Putamen (tissue), 1 donor: ENCODE results near the gene WWOX.

Experiments
- DNase-seq: peaks from one replicate; pipeline ENCODE4 v3.0.0-alpha.2; 2016; ENCODE audit warnings: low spot score

WWOX gene

DNA sequence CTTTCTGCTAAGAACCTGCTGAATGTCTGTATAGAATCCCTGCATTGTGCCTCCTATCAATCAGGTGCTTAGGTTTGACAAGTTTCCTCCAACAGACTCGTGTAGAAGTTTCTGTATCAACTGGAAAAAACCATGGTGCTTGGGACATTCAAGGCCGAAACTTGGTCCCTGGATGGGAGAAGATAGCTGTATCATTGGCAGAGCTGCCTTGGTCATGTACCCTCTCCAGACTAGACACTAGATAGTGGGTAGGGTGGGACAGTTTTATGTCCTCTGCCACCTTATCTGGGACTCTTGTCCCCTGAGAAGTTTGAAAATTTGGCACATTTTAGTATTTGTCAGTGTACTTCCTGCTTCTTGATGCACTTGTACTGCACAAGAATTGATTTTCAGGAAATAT is 520.8 kb downstream of the WWOX start:
- no peak for DNase-seq

GRCh38 chr16:78623796-78624195 is 524.3 kb downstream of the WWOX start:
- no peak for DNase-seq

- no peak for DNase-seq
These were observed 524.9 kb downstream of the WWOX start for GRCh38 chr16:78624366-78624765.

GRCh38 chr16:78628461-78629045 is 529.1 kb downstream of the WWOX start:
- no peak for DNase-seq

DNA sequence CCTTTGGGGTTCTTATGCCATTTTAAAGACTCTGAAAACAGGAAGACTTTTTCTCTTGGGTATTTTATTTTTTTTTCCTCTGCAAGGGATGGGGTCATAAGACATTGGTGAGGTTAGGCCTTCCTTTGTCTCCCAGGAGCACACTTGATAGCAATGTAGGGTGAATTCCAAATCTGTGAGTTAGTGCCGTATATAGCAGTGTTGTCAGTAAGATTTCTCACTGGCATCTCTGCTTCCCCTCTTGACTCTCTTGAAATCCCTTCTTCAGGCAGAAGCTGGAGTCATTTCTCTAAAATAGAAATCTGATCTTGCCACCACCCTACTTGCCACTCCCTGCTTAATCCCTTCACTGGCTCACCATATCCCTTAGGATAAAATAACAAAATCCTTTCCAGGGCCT is 529.7 kb downstream of the WWOX start:
- DNase-seq: no peak

- DNase-seq: no peak
These were observed 530.6 kb downstream of the WWOX start for GRCh38 chr16:78630102-78630501.

DNA sequence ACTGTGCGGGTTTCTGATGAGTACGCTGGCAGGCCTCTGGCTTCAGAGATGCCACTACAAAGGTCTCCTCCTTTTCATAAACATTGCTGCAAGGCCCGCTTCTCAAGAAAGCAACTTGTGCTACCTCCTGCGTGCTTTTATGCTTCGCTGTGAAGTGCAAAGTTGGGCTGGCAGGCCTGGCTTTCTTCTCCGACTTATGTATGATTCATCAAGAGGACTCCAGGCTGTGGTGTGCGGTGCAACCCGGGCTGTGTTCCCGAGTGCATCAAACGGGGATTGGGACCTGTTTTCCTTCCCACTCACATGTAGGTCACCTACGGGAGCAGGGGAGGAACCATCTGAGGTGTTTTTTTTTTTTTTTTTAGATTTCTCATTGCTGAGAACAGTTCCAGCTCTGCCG is 534.1 kb downstream of the WWOX start:
- DNase-seq: no peak

- no peak for DNase-seq
These were observed 536.4 kb downstream of the WWOX start for GRCh38 chr16:78635807-78636206.

DNA sequence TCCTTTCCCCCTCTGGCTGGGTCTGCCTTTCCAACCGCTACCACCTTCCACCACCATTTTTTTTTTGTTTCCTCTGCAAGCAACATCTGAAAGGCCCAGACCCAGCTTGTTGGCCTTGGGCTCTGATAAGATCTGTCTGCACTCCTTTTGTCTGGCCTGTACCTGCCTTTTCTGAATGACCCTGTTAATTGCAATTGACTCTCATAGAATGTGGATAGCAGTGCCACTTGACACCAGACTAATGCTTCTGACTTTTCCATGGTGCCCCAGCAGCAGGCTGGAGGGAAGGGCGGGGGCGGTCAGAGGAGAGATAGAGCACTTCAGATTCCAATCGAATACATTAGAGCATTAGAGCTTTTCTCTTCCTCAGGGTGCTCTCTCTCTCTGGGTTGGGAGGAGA is 538.9 kb downstream of the WWOX start:
- DNase-seq: no peak

GRCh38 chr16:78639775-78640174 is 540.3 kb downstream of the WWOX start:
- no peak for DNase-seq

- no peak for DNase-seq
These were observed 541.4 kb downstream of the WWOX start for GRCh38 chr16:78640886-78641285.

GRCh38 chr16:78641433-78641832 is 542.0 kb downstream of the WWOX start:
- no peak for DNase-seq

GRCh38 chr16:78642621-78643285 is 543.3 kb downstream of the WWOX start:
- no peak for DNase-seq

DNA sequence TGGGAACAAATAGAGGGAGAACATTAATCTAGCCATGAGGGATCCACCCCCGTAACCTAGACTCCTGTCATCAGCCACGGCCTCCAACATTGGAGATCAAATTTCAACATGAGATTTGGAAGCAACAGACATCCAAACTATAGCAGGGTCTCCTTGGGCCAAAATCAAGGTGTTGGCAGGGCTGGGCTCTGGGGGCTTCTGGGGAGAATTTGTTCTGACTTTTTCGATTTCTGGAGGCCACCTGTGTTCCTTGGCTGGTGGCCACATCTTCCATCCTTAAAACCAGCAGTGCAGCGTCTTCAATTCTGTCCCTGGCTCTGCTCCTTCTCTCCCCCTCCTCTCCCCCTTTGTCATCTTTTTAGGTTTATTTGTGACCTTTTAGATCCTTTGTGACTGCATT is 546.2 kb downstream of the WWOX start:
- DNase-seq: no peak

DNA sequence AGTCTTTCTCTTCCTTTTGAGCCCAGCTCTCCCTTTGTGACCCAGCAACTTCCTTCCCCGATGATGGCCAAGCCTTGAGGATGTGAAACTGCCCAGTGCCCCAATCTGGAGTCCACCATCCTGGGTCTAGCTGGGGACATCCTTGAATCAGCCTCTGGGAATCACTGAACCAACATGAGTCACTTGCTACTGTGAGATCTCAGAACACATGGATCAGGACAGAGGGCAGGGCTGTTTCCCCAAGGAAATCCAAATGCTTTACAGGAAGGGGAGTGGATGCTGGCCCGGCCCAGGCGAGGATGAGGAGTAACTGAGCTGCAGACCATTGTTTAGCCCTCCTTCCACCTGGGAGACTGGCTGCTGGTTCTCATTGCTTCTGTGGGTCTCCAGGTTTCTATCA is 547.6 kb downstream of the WWOX start:
- DNase-seq: no peak

GRCh38 chr16:78647491-78647890 is 548.0 kb downstream of the WWOX start:
- DNase-seq: no peak

GRCh38 chr16:78648517-78648916 is 549.1 kb downstream of the WWOX start:
- DNase-seq: peak; percentile 19

- DNase-seq: no peak
These were observed 551.1 kb downstream of the WWOX start for GRCh38 chr16:78650339-78651074.

- DNase-seq: no peak
These were observed 555.5 kb downstream of the WWOX start for GRCh38 chr16:78654929-78655328.

DNA sequence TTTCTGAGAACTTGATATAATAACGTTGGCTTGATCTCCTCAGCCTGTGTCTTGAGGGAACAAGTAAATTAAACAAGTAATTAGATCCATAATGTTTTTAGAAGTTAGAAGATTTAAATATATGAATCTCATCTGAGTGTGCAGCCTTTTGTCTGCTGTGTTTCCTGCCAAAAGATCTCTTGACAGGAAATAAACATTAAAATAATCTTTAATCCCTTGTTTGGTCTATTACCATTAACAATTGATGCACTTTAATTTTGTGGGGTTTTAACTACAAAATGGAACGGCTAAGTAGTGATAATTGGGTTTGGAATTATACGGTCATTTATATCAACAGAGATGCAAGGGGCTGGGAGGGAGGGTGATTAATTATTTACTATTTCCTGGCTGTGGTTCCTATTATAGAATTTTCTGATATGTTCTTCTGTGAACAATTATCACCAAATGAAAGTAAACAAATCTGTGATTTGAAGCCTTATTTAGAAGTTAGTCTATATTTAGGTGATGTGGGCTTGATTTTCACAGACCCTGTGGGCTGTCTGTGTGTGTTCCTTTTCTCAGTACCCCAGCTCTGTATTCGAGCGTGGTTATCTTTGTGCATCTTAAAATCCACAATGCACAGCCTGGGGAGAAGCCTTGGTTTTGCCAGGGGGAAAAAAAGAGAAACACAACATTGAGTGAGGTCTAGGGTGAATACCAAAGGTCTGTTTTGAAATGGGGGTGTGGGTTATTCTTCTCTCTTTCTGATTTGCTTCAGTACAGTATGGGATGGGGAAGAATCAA is 556.1 kb downstream of the WWOX start:
- no peak for DNase-seq

- DNase-seq: no peak
These were observed 557.4 kb downstream of the WWOX start for GRCh38 chr16:78656887-78657286.

GRCh38 chr16:78659216-78659615 is 559.8 kb downstream of the WWOX start:
- DNase-seq: no peak
